Stimulated activated naive CD8-positive, alpha-beta T cell treated with anti-CD3 and anti-CD28 coated beads, Interleukin-15, amount 100 ng/mL, for 72 hours (primary cell): ENCODE results near the gene TCEANC2.

Experiments used
- ATAC-seq: fragments of 150-1000 bp; cut with Tn5 transposase; 2 replicates; pipeline ENCODE4 v1.10.0; 2021; ENCODE audit warnings: mild to moderate bottlenecking, moderate library complexity
- DNase-seq, 2 donors: peaks; one replicate each; pipeline ENCODE4 v3.0.0; 2021 to 2022
- H3K27ac Mint-ChIP-seq, 2 donors: one replicate each; pipeline ENCODE4 v1.8.0; 2022; ENCODE audit warnings: mild to moderate bottlenecking in 2 of 2, mixed read lengths in 2 of 2, moderate library complexity in 2 of 2
- H3K27me3 Mint-ChIP-seq: one replicate; pipeline ENCODE4 v1.8.0; 2022; ENCODE audit warnings: mixed read lengths
- H3K4me1 Mint-ChIP-seq: one replicate; pipeline ENCODE4 v1.8.0; 2022; ENCODE audit warnings: mild to moderate bottlenecking, mixed read lengths
- H3K4me3 Mint-ChIP-seq, 2 donors: one replicate each; pipeline ENCODE4 v1.8.0; 2022; ENCODE audit warnings: mild to moderate bottlenecking in 2 of 2, mixed read lengths in 2 of 2, moderate library complexity in 1 of 2
- H3K9me3 Mint-ChIP-seq, 2 donors: one replicate each; pipeline ENCODE4 v1.8.0; 2022; ENCODE audit warnings: mixed read lengths in 2 of 2

Gene TCEANC2

DNA sequence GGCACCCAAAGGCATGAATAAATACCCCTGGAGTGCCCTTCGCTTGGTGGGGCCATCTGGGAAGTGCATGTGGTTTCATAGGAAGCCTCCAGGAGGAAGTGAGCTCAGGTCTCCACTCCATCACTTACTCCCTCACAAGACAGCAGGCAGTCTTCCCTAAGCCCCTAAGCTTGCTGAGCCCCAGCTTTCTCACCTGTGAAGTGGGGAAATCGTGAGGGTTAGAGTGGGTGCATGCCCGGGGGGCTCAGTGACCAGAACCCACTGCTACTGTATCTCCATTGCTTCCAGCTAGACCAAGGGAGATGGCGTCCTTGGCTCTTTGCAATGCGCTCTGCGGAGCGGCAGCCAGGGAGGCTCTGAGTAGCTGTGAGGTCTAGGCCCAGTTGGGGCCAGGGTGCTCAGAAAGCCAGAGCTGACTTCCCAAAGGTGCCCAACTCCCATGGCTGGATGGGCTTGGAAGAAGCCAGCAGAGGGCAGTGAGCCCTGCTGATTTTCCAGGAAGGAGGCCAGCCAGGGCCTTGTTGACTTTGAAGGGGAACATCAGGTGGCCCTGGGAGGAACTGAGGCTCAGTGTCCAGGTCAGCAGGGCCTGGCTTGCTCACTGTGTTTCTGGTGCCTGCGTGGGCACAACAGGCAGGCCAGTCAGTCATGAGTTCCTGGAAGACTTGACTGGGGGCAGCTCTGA is 72.1 kb downstream of the TCEANC2 start:
- H3K4me3 Mint-ChIP-seq: no peak overlapping the region
- H3K4me1 Mint-ChIP-seq: peaks cover 19% of the 10 kb centered on the region
- no peak for DNase-seq
- no peaks in the 10 kb centered on the region for H3K27me3 Mint-ChIP-seq
- no peak for ATAC-seq
- H3K27ac Mint-ChIP-seq: peak overlapping the region in 1 of 2 donors; percentile 8
- H3K9me3 Mint-ChIP-seq: no peaks in the 10 kb centered on the region

- no peak overlapping the region for H3K27ac Mint-ChIP-seq
- no peak overlapping the region for H3K4me3 Mint-ChIP-seq
- H3K4me1 Mint-ChIP-seq: peaks cover 18% of the 10 kb centered on the region
- no peaks in the 10 kb centered on the region for H3K9me3 Mint-ChIP-seq
- ATAC-seq (no peak), DNase-seq (no peak)
- H3K27me3 Mint-ChIP-seq: no peaks in the 10 kb centered on the region
Observed at GRCh38 chr1:54126271-54126815, 72.9 kb downstream of the TCEANC2 start.

DNA sequence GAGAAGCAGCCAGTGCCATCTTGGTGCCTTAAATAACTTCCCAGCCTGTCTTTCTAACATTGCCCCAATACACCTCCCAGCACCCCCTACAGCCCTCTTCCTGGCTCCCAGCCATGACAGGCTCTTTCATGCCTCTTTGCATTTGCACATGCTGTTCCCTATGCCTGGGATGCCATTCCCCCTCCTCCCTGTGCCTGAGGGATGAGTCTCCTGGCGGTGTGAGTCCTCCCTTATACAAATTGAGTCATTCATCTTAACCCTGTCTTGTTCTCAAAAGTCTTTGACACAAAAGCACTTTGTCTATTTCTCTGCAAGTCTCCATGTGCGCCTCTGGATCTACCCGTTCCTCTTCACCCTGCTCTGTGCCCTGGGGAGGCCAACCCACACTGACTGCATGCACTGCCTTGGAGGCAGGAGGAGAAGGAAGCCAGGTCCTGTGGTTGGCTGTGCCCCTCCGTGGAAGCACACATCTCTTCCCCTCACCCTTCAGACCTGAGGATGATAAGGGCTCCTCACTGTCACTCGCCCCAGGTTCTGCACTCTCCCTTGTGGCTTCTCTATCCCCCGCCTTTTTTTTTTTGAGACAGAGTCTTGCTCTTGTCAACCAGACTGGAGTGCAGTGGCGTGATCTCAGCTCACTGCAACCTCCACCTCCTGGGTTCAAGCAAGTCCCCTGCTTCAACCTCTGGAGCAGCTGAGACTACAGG is 74.3 kb downstream of the TCEANC2 start:
- Mint-ChIP-seq H3K9me3 (no peaks in the 10 kb centered on the region), H3K4me1 (peaks cover 11% of the 10 kb centered on the region), H3K27me3 (no peaks in the 10 kb centered on the region), H3K4me3 (no peak overlapping the region), H3K27ac (no peak overlapping the region)
- ATAC-seq: no peak
- no peak for DNase-seq

DNA sequence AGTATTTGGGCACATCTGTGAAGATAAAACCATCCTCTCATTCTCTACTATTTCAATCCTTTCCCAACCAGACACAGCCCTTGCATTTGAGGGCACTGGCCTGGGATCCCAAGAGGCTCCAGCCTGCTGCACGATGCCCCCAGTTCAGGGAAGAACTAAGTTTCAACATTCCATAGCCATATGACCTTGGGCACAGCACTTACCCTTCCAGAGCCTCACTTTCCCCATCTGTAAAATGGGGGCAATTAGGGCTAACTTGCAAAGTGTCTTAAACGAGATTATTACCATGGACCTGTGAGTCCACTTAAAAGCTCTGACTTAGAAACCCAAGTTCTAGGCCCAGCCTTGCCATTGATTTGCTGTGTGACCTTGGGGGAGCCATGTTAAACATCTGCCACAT is 76.5 kb downstream of the TCEANC2 start:
- no peak overlapping the region for H3K4me3 Mint-ChIP-seq
- H3K27me3 Mint-ChIP-seq: no peaks in the 10 kb centered on the region
- ATAC-seq (no peak), DNase-seq (no peak)
- no peak overlapping the region for H3K27ac Mint-ChIP-seq
- no peaks in the 10 kb centered on the region for H3K9me3 Mint-ChIP-seq
- H3K4me1 Mint-ChIP-seq: peaks cover 4% of the 10 kb centered on the region

GRCh38 chr1:54131419-54131818 is 78.0 kb downstream of the TCEANC2 start:
- no peaks in the 10 kb centered on the region for H3K9me3 Mint-ChIP-seq
- no peak overlapping the region for H3K4me3 Mint-ChIP-seq
- ATAC-seq: no peak
- H3K27ac Mint-ChIP-seq: no peak overlapping the region
- no peaks in the 10 kb centered on the region for H3K4me1 Mint-ChIP-seq
- DNase-seq: no peak
- no peaks in the 10 kb centered on the region for H3K27me3 Mint-ChIP-seq

- Mint-ChIP-seq H3K4me3 (no peak overlapping the region), H3K4me1 (no peaks in the 10 kb centered on the region), H3K27ac (no peak overlapping the region), H3K9me3 (no peaks in the 10 kb centered on the region), H3K27me3 (no peaks in the 10 kb centered on the region)
- ATAC-seq (no peak), DNase-seq (no peak)
Observed at GRCh38 chr1:54132495-54132894, 79.1 kb downstream of the TCEANC2 start.

- DNase-seq (no peak), ATAC-seq (no peak)
- Mint-ChIP-seq H3K4me3 (no peak overlapping the region), H3K9me3 (no peaks in the 10 kb centered on the region), H3K27ac (no peak overlapping the region), H3K27me3 (no peaks in the 10 kb centered on the region), H3K4me1 (no peaks in the 10 kb centered on the region)
Observed at GRCh38 chr1:54134295-54134694, 80.9 kb downstream of the TCEANC2 start.

GRCh38 chr1:54135436-54136120 is 82.2 kb downstream of the TCEANC2 start:
- Mint-ChIP-seq H3K27ac (no peak overlapping the region), H3K4me1 (no peaks in the 10 kb centered on the region), H3K4me3 (no peak overlapping the region), H3K9me3 (no peaks in the 10 kb centered on the region), H3K27me3 (no peaks in the 10 kb centered on the region)
- no peak for ATAC-seq
- DNase-seq: no peak

- H3K27me3 Mint-ChIP-seq: no peaks in the 10 kb centered on the region
- DNase-seq: no peak
- no peak for ATAC-seq
- H3K27ac Mint-ChIP-seq: no peak overlapping the region
- H3K4me1 Mint-ChIP-seq: no peaks in the 10 kb centered on the region
- no peak overlapping the region for H3K4me3 Mint-ChIP-seq
- no peaks in the 10 kb centered on the region for H3K9me3 Mint-ChIP-seq
Observed at GRCh38 chr1:54136269-54136896, 83.0 kb downstream of the TCEANC2 start.

GRCh38 chr1:54136963-54137533 is 83.6 kb downstream of the TCEANC2 start:
- Mint-ChIP-seq H3K4me3 (no peak overlapping the region), H3K9me3 (no peaks in the 10 kb centered on the region), H3K27ac (peak overlapping the region; percentile 47 to 86), H3K4me1 (no peaks in the 10 kb centered on the region), H3K27me3 (no peaks in the 10 kb centered on the region)
- no peak for DNase-seq
- no peak for ATAC-seq

DNA sequence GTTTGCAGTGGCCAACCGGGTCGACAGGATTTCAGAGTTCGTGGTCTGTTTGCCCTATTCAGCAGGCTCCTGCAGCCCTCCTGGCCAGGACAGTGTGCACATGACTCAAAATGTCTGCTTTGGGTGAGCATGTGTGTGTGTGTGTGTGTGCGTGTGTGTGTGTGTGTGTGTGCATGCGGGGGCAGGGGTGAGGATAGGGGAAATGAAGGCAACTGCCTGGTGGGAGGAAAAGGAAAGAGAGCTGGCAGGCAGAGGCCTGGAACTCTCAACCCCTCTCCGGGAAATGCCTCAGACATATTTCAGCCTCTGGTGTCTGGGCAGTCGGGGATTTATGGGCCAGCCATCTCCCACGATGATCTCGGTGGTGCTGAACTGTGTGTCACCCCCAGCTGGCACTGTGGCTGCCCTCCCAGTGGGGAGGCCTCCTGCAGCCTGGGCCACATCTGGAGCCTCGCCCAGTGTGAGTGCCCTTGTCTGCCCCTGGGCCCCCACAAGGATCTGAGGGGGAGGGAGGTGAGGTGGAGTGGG is 84.2 kb downstream of the TCEANC2 start:
- Mint-ChIP-seq H3K9me3 (no peaks in the 10 kb centered on the region), H3K4me3 (no peak overlapping the region), H3K27ac (peak overlapping the region in 1 of 2 donors; percentile 86), H3K4me1 (no peaks in the 10 kb centered on the region), H3K27me3 (no peaks in the 10 kb centered on the region)
- ATAC-seq (no peak), DNase-seq (no peak)

DNA sequence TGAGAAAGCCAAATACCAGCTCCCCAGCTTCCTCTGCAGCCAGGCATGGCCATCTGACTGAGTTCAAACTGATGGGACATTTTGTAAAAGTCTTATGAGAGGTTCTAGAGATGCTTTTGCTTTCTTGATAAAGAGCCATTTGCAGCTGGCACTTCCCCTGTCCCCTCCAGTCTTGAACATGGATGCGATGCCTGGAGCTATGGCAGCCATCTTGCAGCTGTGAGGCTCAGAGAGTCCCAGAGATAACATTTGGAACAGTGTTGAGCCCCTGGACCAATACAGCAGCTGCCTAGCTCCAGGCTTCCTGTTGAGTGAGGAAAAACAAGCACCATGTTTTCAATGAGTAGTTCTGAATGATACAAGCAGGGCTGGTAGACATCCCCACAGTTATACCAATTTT is 85.6 kb downstream of the TCEANC2 start:
- H3K4me1 Mint-ChIP-seq: no peaks in the 10 kb centered on the region
- no peaks in the 10 kb centered on the region for H3K27me3 Mint-ChIP-seq
- no peak for DNase-seq
- H3K27ac Mint-ChIP-seq: no peak overlapping the region
- H3K4me3 Mint-ChIP-seq: no peak overlapping the region
- ATAC-seq: no peak
- H3K9me3 Mint-ChIP-seq: no peaks in the 10 kb centered on the region

DNA sequence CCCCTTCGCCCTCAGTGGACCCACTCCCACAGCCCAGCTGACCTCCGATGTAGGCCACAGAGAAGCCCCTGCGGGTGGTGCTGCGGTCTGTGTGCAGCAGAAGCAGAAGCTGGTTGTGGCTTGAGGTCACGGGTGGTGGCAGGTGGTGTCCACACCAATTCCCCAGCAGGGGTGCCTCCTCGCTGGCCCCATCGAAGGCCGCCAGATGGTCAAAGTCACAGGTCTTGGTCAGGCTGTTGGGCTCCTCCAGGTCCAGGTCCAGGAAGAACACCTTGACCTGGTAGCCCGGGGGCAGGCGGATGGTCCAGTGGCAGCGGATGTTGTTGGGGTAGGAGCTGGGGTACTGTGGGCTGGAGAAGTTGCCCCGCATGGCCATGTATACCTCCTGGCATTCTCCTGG is 86.3 kb downstream of the TCEANC2 start:
- Mint-ChIP-seq H3K9me3 (no peaks in the 10 kb centered on the region), H3K4me1 (no peaks in the 10 kb centered on the region), H3K4me3 (no peak overlapping the region), H3K27ac (no peak overlapping the region), H3K27me3 (no peaks in the 10 kb centered on the region)
- no peak for ATAC-seq
- DNase-seq: no peak

DNA sequence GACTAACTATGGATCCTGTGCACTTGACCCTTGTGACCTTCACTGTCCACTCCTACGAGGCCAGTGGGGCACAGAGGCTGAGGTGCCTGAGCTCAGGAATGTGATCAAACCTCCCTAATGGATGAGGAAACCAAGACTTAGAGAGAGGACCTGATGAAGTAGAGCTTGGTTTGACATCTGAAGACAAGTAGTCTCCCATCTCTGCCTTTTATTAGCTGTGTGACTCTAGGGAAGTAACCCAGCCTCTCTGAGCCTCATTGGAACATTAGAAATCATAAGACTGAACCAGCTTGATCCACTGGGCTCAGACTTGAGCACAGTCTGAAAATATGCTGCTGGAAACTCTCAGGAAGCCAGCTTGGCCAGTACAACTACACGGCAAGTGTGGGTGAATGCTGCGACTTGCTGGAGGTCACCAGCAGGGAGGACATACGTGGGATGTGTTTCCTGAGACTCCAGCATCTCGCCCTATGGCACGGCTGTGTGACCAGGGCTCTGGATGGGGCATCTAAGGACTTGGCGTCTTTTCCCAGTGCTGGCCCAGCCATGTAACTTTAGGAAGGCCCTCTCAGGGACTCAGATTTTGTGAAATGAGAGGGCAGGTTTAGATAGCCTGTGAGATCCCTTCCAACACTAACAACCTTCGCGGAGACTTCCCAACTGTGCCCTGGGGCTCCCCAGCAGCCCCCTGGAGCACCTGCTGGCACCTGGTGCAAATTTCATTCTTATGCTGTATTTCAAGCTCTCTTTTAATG is 88.9 kb downstream of the TCEANC2 start:
- Mint-ChIP-seq H3K27me3 (no peaks in the 10 kb centered on the region), H3K27ac (no peak overlapping the region), H3K9me3 (no peaks in the 10 kb centered on the region), H3K4me1 (no peaks in the 10 kb centered on the region), H3K4me3 (no peak overlapping the region)
- ATAC-seq (no peak), DNase-seq (no peak)

DNA sequence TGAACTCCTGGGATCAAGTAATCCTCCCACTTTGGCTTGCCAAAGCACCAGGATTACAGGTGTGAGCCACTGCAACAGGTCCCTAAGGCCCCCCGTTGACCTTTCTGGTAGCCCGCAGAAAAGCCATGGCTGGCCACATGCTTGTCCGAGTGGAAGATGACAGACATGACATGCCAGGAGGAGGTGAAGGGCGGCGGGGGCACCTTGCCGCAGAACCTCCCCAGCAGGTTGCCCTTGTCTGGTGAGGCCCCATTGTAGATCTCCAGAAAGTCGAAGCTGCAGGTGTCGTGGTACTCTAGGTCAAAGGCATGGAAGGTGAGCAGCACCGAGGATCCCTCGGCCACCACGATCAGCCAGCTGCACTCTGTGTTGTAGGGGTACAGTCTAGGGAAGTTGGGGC is 91.0 kb downstream of the TCEANC2 start:
- Mint-ChIP-seq H3K4me3 (no peak overlapping the region), H3K27me3 (no peaks in the 10 kb centered on the region), H3K9me3 (no peaks in the 10 kb centered on the region), H3K4me1 (no peaks in the 10 kb centered on the region), H3K27ac (no peak overlapping the region)
- ATAC-seq (no peak), DNase-seq (no peak)
